Skin epidermis (tissue), 12 donors: ENCODE results near the gene RPP30.
A peak's percentile ranks its signal among the peaks of the same experiment; 100 is the strongest.
"Not testable (repeated sequence)": the region's sequence is repeated elsewhere in the genome, so short reads cannot be mapped to it uniquely, and the experiment has no call there.

Source experiments
- H3K27ac ChIP-seq, 21 experiments: fragments of 200-600 bp; sonication (generic) in 11 of 21; one replicate each; pipeline ENCODE4 v1.5.0; 2020; ENCODE audit warnings: mild to moderate bottlenecking in 3 of 21, inconsistent platforms in 2 of 21, moderate library complexity in 2 of 21
- H3K4me3 ChIP-seq, 7 experiments: fragments of 200-600 bp; sonication (generic) in 2 of 7; one replicate each; pipeline ENCODE4 v1.5.0; 2020; ENCODE audit warnings: inconsistent platforms in 2 of 7, mild to moderate bottlenecking in 2 of 7, moderate library complexity in 1 of 7

RPP30 gene

DNA sequence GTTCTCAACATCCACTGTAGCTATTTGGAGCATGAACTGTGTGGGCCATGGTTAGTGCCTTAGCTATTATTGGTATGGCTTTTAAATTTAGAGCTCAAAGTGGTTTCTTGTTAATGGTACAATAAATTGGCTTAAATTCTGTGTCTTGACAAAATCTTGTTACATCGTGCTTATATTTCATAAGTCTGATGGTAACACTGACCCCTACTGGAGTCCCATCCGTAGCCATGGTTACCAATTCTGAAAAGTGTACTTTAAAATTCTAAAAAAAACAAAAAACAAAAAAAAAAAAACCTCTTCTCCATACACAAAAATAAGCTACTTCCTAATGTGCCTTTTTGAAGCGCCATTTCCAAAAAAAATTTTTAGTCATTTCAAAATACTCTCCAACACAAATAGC is 6.4 kb upstream of the RPP30 start:
- no peak overlapping the region for H3K27ac ChIP-seq
- H3K4me3 ChIP-seq: no peak overlapping the region

DNA sequence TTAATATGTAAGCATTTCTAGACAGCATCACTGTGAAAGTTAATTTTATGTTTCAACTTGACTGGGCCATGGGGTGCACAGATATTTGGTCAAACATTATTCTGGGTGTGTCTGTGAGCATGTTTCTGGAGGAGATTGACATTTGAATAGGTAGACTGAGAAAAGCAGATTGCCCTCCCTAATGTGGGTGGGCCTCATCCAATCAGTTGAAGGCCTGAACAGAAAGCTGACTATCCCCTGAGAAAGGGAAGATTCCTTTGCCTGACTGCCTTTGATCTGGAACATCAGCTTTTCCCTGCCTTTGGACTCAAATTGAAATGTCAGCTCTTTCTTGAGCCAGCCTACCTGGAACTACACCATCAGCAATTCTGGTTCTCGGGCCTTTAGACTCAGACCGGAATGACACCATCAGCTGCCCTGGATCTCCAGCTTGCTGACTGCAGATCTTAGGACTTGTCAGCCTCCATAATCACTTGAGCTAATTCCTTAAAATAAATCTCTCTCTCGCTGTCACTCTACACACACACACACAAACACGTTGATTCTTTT is 5.7 kb upstream of the RPP30 start:
- Histone ChIP-seq H3K27ac (no peak overlapping the region), H3K4me3 (no peak overlapping the region)

- H3K27ac ChIP-seq: peak overlapping the region in 6 of 21 experiments; percentile 73 to 86 (median 78)
Observed at GRCh38 chr10:90871279-90871765, 452 bp upstream of the RPP30 start.

GRCh38 chr10:90872648-90873020 is 860 bp downstream of the RPP30 start:
- peak overlapping the region; percentile 68 to 88 (median 76) for H3K4me3 ChIP-seq
- H3K27ac ChIP-seq: peak overlapping the region in 10 of 21 experiments; percentile 28 to 86 (median 76)

More at GRCh38 chr10:90871279-90871765, 452 bp upstream of the RPP30 start:
- H3K4me3 ChIP-seq: peak overlapping the region; percentile 68 to 88 (median 76)

GRCh38 chr10:90879062-90879461 is 7.3 kb downstream of the RPP30 start:
- Histone ChIP-seq H3K4me3 (no peak overlapping the region), H3K27ac (no peak overlapping the region)

DNA sequence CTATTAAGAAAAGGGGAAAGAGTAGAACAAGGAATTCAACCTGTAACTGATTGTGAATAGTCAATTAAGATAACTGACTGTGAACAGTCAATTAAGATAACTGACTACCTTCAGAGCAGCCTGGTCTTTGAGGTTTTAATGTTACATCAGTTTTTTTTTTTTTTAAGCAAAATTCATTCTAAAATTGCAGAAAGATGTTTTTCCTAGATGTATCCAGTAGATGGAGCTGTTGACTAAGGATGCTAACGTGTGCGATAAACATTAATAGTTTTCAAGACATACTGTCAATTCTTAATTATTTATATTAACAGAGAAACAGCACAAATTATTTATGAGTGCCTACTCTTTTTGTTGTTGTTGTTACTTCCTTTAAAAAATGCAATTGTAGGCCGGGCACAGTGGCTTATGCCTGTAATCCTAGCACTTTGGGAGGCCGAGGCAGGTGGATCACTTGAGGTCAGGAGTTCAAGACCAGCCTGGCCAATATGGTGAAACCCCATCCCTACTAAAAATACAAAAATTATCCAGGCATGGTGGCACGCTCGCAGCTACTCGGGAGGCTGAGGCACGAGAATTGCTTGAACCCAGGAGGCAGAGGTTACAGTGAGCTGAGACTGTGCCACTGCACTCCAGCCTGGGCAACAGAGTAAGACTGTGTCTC is 8.4 kb downstream of the RPP30 start:
- not testable (repeated sequence) for H3K4me3 ChIP-seq, H3K27ac ChIP-seq

- Histone ChIP-seq H3K4me3 (no peak overlapping the region), H3K27ac (no peak overlapping the region)
Observed at GRCh38 chr10:90884431-90884830, 12.7 kb downstream of the RPP30 start.

GRCh38 chr10:90885176-90885575 is 13.4 kb downstream of the RPP30 start:
- Histone ChIP-seq H3K4me3 (no peak overlapping the region), H3K27ac (no peak overlapping the region)

GRCh38 chr10:90887555-90887954 is 15.8 kb downstream of the RPP30 start:
- Histone ChIP-seq H3K4me3 (no peak overlapping the region), H3K27ac (no peak overlapping the region)

- Histone ChIP-seq H3K4me3 (no peak overlapping the region), H3K27ac (no peak overlapping the region)
Observed at GRCh38 chr10:90888387-90888786, 16.6 kb downstream of the RPP30 start.

GRCh38 chr10:90889636-90890035 is 17.9 kb downstream of the RPP30 start:
- no peak overlapping the region for H3K4me3 ChIP-seq
- no peak overlapping the region for H3K27ac ChIP-seq

- no peak overlapping the region for H3K4me3 ChIP-seq
- no peak overlapping the region for H3K27ac ChIP-seq
Observed at GRCh38 chr10:90890347-90890746, 18.6 kb downstream of the RPP30 start.

DNA sequence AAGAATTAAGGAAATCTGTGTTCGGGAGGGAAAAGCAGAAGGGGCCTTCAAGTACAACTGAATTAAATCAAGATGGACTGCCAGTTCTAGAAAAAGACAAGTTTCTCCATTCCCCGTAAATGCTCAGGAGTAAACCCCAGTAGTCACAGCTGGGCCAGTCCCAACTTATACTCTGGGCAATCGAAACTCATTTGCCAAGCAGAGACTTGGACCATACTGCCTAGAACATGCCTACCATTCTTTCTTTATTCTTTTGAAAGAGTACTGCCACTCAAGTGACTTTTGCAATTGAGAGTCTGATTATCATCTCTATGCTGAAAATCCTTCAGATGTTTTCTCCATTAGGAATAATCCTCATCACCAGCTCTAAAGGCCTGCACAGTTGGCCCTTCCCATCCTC is 21.4 kb downstream of the RPP30 start:
- H3K4me3 ChIP-seq: no peak overlapping the region
- H3K27ac ChIP-seq: no peak overlapping the region

- not testable (repeated sequence) for H3K27ac ChIP-seq, H3K4me3 ChIP-seq
Observed at GRCh38 chr10:90896916-90897315, 25.1 kb downstream of the RPP30 start.

DNA sequence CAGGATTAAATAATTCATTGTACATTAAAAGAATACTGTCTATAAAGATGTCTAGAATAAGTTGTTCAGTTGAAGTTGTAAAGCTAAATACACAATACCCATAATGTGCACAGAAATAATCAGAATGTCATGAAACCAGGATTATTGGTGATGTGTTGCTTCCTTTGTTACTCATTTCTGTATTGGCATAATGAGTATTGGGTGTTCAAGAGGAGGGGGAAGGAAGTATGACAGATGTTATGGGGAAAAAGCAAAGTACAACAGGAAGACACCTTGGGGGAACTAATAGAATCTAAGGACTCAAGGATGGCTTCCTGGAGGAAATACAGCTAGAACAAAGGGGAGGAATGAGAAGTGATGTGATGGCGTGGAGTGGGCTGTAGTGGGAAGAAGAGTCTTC is 34.2 kb downstream of the RPP30 start:
- H3K4me3 ChIP-seq: no peak overlapping the region
- no peak overlapping the region for H3K27ac ChIP-seq

GRCh38 chr10:90906596-90906995 is 34.8 kb downstream of the RPP30 start:
- no peak overlapping the region for H3K27ac ChIP-seq

DNA sequence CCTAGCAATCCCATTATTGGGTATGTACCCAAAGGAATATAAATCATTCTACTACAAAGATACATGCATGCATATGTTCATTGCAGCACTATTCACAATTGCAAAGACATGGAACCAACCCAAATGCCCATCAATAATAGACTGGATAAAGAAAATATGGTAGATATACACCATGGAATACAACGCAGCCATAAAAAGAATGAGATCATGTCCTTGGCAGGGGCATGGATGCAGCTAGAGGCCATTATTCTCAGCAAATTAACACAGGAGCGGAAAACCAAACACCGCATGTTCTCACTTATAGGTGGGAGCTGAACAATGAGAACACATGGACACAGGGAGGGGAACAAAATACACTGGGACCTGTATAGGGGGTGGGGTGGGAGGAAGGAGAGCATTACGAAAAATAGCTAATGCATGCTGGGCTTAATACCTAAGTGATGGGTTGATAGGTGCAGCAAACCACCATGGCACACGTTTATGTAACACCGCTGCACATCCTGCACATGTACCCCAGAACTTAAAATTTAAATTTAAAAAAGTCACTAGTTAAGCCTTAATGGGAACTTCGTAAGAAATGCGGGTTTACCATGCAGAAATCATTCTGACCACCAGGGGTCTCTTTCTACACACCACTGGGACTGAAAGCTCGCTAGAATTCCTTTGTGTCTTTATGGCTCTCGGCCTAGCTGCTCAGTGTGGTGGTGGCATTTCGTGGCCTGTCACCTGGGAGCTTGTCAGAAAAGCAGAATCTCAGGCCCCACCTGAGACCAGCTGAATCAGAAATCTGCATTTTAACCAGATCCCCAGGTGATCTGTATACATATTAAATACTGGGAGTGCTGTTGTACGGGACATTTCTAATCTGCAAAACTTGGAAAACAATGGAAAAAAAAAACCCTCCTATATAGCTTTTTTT is 39.6 kb downstream of the RPP30 start:
- Histone ChIP-seq H3K4me3 (no peak overlapping the region), H3K27ac (no peak overlapping the region)

More at GRCh38 chr10:90906596-90906995, 34.8 kb downstream of the RPP30 start:
- H3K4me3 ChIP-seq: no peak overlapping the region

DNA sequence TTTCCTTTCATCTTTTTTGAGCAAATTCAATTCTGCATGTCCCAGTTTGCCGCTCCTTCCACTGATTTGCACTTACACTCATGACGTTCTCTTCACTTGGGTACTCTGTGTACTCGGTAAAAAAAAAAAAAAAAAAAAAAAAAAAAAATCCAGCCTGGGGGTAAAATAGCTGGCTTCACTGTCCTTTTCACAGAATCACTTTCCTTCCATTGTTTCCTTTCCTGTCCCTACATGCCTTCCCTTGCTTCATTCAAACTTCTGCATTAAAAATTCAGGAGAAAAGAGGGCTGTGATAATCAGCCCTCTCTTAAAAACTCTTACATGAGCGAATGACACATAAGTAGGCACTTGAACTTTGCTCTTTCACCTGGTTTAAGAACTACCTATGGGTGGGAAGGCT is 40.4 kb downstream of the RPP30 start:
- no peak overlapping the region for H3K4me3 ChIP-seq
- no peak overlapping the region for H3K27ac ChIP-seq

- Histone ChIP-seq H3K4me3 (no peak overlapping the region), H3K27ac (no peak overlapping the region)
Observed at GRCh38 chr10:90912854-90913479, 41.2 kb downstream of the RPP30 start.

GRCh38 chr10:90913774-90914420 is 42.1 kb downstream of the RPP30 start:
- H3K27ac ChIP-seq: no peak overlapping the region
- H3K4me3 ChIP-seq: no peak overlapping the region
